Stimulated activated CD4-positive, alpha-beta T cell treated with anti-CD3 and anti-CD28 coated beads, Interleukin-12 subunit alpha, Interleukin-12 subunit beta, amount 100 ng/mL, for 24 hours (primary cell): ENCODE measurements around the gene SLAMF7.
A peak's percentile ranks its signal among the peaks of the same experiment; 100 is the strongest.
"Not testable (repeated sequence)": the region's sequence is repeated elsewhere in the genome, so short reads cannot be mapped to it uniquely, and the experiment has no call there.

Experiments used
- DNase-seq, 2 experiments: peaks; one replicate each; pipeline ENCODE4 v3.0.0-alpha.2; 2020; ENCODE audit warnings: low read depth in 2 of 2

SLAMF7 gene

GRCh38 chr1:160739098-160739511, at the start of gene SLAMF7:
Gene SLAMF7 (plus strand): TSS chr1:160739247. CDS start chr1:160739302, 55 bp downstream.
- no peak for DNase-seq

- not testable (repeated sequence) for DNase-seq
Observed at GRCh38 chr1:160692390-160692789, 46.7 kb upstream of the SLAMF7 start.

GRCh38 chr1:160702100-160702499, 36.9 kb upstream of the SLAMF7 start:
- DNase-seq = no peak

GRCh38 chr1:160704250-160704649, 34.8 kb upstream of the SLAMF7 start:
- DNase-seq = no peak

- DNase-seq = not testable (repeated sequence)
Observed at GRCh38 chr1:160705212-160705621, 33.8 kb upstream of the SLAMF7 start.

- DNase-seq = no peak
Observed at GRCh38 chr1:160705742-160706141, 33.3 kb upstream of the SLAMF7 start.

- DNase-seq = no peak
Observed at GRCh38 chr1:160706526-160707235, 32.4 kb upstream of the SLAMF7 start.

GRCh38 chr1:160707236-160708064, 31.6 kb upstream of the SLAMF7 start:
- DNase-seq = no peak

GRCh38 chr1:160708118-160708517, 30.9 kb upstream of the SLAMF7 start:
- no peak for DNase-seq

GRCh38 chr1:160708801-160709200, 30.2 kb upstream of the SLAMF7 start:
- no peak for DNase-seq

GRCh38 chr1:160709715-160710114, 29.3 kb upstream of the SLAMF7 start:
- no peak for DNase-seq

- no peak for DNase-seq
Observed at GRCh38 chr1:160710517-160711252, 28.4 kb upstream of the SLAMF7 start.

GRCh38 chr1:160711276-160711601, 27.8 kb upstream of the SLAMF7 start:
- no peak for DNase-seq

- peak in 1 of 2 experiments; percentile 31 for DNase-seq
Observed at GRCh38 chr1:160711602-160712311, 27.3 kb upstream of the SLAMF7 start, which contains the start of gene CD48. Gene CD48 (minus strand): TSS chr1:160711822. CDS start chr1:160711763, 59 bp downstream.

GRCh38 chr1:160712525-160713080, 26.4 kb upstream of the SLAMF7 start:
- DNase-seq = not testable (repeated sequence)

GRCh38 chr1:160713161-160713560, 25.9 kb upstream of the SLAMF7 start:
- DNase-seq = no peak

GRCh38 chr1:160714034-160714648, 24.9 kb upstream of the SLAMF7 start:
- DNase-seq = not testable (repeated sequence)

- DNase-seq = no peak
Observed at GRCh38 chr1:160716013-160716412, 23.0 kb upstream of the SLAMF7 start.

GRCh38 chr1:160717306-160717705, 21.7 kb upstream of the SLAMF7 start:
- DNase-seq = no peak

GRCh38 chr1:160718210-160718609, 20.8 kb upstream of the SLAMF7 start:
- DNase-seq = no peak
